ENCODE results near the gene KPNA1. TPM values are rescaled to one million over a fixed set of nuclear protein-coding genes. Genes with fewer than 3 reads are reported as not detected.

The KPNA1 gene
- polyA plus RNA-seq, 1 of the 3 experiments (the other 2 are of a cell fraction): 21.6 TPM

GRCh38 chr3:122458992-122459391, 55.7 kb downstream of the KPNA1 start:
- TF ChIP-seq, protein P1, sequence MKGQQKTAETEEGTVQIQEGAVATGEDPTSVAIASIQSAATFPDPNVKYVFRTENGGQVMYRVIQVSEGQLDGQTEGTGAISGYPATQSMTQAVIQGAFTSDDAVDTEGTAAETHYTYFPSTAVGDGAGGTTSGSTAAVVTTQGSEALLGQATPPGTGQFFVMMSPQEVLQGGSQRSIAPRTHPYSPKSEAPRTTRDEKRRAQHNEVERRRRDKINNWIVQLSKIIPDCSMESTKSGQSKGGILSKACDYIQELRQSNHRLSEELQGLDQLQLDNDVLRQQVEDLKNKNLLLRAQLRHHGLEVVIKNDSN (IDR thresholded peaks at IDR 0.05; ENCODE audit: borderline replicate concordance, low read depth): no peak
- no peak for TF ChIP-seq EZH2phosphoT487 (IDR thresholded peaks at IDR 0.05; ENCODE audit: borderline replicate concordance, low read depth)
- no peak for TF ChIP-seq GABPA (IDR thresholded peaks at IDR 0.05; ENCODE audit: low read depth)
- no peak for TF ChIP-seq GATA2 (CRISPR knock-in tag; IDR thresholded peaks at IDR 0.05)
- TF ChIP-seq, protein P2, sequence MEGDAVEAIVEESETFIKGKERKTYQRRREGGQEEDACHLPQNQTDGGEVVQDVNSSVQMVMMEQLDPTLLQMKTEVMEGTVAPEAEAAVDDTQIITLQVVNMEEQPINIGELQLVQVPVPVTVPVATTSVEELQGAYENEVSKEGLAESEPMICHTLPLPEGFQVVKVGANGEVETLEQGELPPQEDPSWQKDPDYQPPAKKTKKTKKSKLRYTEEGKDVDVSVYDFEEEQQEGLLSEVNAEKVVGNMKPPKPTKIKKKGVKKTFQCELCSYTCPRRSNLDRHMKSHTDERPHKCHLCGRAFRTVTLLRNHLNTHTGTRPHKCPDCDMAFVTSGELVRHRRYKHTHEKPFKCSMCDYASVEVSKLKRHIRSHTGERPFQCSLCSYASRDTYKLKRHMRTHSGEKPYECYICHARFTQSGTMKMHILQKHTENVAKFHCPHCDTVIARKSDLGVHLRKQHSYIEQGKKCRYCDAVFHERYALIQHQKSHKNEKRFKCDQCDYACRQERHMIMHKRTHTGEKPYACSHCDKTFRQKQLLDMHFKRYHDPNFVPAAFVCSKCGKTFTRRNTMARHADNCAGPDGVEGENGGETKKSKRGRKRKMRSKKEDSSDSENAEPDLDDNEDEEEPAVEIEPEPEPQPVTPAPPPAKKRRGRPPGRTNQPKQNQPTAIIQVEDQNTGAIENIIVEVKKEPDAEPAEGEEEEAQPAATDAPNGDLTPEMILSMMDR (IDR thresholded peaks at IDR 0.05): peak; percentile 62
- TF ChIP-seq POLR2AphosphoS5 (IDR thresholded peaks at IDR 0.05; ENCODE audit: low read depth, low read length): no peak
- TF ChIP-seq REST (IDR thresholded peaks at IDR 0.05; ENCODE audit: low read depth, low read length): no peak
- peak; percentile 57 for TF ChIP-seq RAD21 (IDR thresholded peaks at IDR 0.05; ENCODE audit: low read length)
- TF ChIP-seq NFIC (IDR thresholded peaks at IDR 0.05; ENCODE audit: borderline replicate concordance): no peak
- peak; percentile 34 for TF ChIP-seq SMC3 (IDR thresholded peaks at IDR 0.05; ENCODE audit: low read depth, low read length)
- TF ChIP-seq TEAD4 (IDR thresholded peaks at IDR 0.05; ENCODE audit: borderline replicate concordance, insufficient read depth): no peak
- no peak for TF ChIP-seq SIN3A (IDR thresholded peaks at IDR 0.05; ENCODE audit: borderline replicate concordance, low read depth, low read length)
- TF ChIP-seq ZBTB33 (IDR thresholded peaks at IDR 0.05; ENCODE audit: borderline replicate concordance, low read depth): no peak
- H4K20me1 ChIP-seq (ENCODE audit: insufficient read depth): peaks cover 2% of the 10 kb centered on the region; the same call in 1 of the 2 replicates
- no peaks in the 10 kb centered on the region for H3K27me3 ChIP-seq (ENCODE audit: insufficient read depth)
- H2AFZ ChIP-seq (ENCODE audit: low read depth): no peak overlapping the region
- H3K4me1 ChIP-seq (ENCODE audit: control insufficient read depth in 1 of 2, insufficient read depth in 2 of 2, low read depth in 1 of 2, low read length in 1 of 2): no peaks in the 10 kb centered on the region
- DNase-seq: no peak
- no peak overlapping the region for H3K4me3 ChIP-seq (ENCODE audit: low read depth in 2 of 2, low read length in 1 of 2)
- 80% methylated on average over 4 of the region's 4 CpGs for WGBS (ENCODE audit: low lambda C conversion rate)
- CTCF ChIA-PET: interaction anchor here (0.8 to 1.3 kb wide), 3 partner anchors 10 to 220 kb away, joined by 3 to 4 read pairs (median 4); no protein-coding TSS in a partner anchor
- H3K79me2 ChIP-seq (ENCODE audit: insufficient read depth): peaks cover 37% of the 10 kb centered on the region; the same call in 1 of the 2 replicates
- POLR2A ChIA-PET: no interaction called here
- H3K4me2 ChIP-seq: no peak overlapping the region
- no peak overlapping the region for H3K9ac ChIP-seq
- peaks cover 56 to 81% of the 10 kb centered on the region in 2 experiments for H3K36me3 ChIP-seq (replicated peaks in 1 of 2; ENCODE audit: control insufficient read depth in 1 of 2, insufficient read depth in 2 of 2, low read length in 1 of 2)
- no peak overlapping the region for H3K27ac ChIP-seq (ENCODE audit: low read depth in 2 of 2, low read length in 1 of 2)
- H3F3A ChIP-seq (replicated peaks; ENCODE audit: insufficient read depth): no peaks in the 10 kb centered on the region
- no peaks in the 10 kb centered on the region for H3K9me2 ChIP-seq
- H3K9me3 ChIP-seq: no peaks in the 10 kb centered on the region

Data from SK-N-SH (cell line).